Endothelial cell (in vitro differentiated cells): ENCODE data around the gene EID2. TPM values are rescaled to one million over a fixed set of nuclear protein-coding genes. Genes with fewer than 3 reads are reported as not detected.

Experiments
- DNase-seq: peaks from one replicate; pipeline ENCODE4 v3.0.0; 2021; ENCODE audit warnings: low spot score
- H3K27ac Mint-ChIP-seq: one replicate; pipeline ENCODE4 v1.8.0; 2021; ENCODE audit warnings: mixed read lengths, inconsistent platforms; ENCODE audit not compliant: unreplicated experiment
- H3K27me3 Mint-ChIP-seq: one replicate; pipeline ENCODE4 v1.8.0; 2021; ENCODE audit warnings: mild to moderate bottlenecking, moderate library complexity, mixed read lengths, inconsistent platforms; ENCODE audit not compliant: unreplicated experiment
- H3K36me3 Mint-ChIP-seq: one replicate; pipeline ENCODE4 v1.8.0; 2021; ENCODE audit warnings: mild to moderate bottlenecking, low read depth, mixed read lengths, inconsistent platforms; ENCODE audit not compliant: unreplicated experiment
- H3K4me1 Mint-ChIP-seq: one replicate; pipeline ENCODE4 v1.8.0; 2021; ENCODE audit warnings: mild to moderate bottlenecking, mixed read lengths, inconsistent platforms; ENCODE audit not compliant: unreplicated experiment
- H3K4me3 Mint-ChIP-seq: one replicate; pipeline ENCODE4 v1.8.0; 2021; ENCODE audit warnings: mild to moderate bottlenecking, mixed read lengths, inconsistent platforms; ENCODE audit not compliant: unreplicated experiment
- H3K9me3 Mint-ChIP-seq: one replicate; pipeline ENCODE4 v1.8.0; 2021; ENCODE audit warnings: mixed read lengths, inconsistent platforms; ENCODE audit not compliant: unreplicated experiment
- CTCF ChIP-seq: fragments of 200-600 bp; sonication (generic); IDR thresholded peaks from one replicate; pipeline ENCODE4 v1.5.0; 2021; ENCODE audit warnings: antibody characterized with exemption; ENCODE audit not compliant: unreplicated experiment
- total RNA-seq: library from RNA; stranded (reverse); fragmentation: NEBNext Ultra II Directional; extraction: Animal tissue kit (Norgen Biotek cat#: 25700); gene quantifications from one replicate; pipeline ENCODE4 v1.2.1, GENCODE V29; 2021; ENCODE audit not compliant: unreplicated experiment

The EID2 gene
- total RNA-seq, 1 donor from 2014 or later = 19.6 TPM

DNA sequence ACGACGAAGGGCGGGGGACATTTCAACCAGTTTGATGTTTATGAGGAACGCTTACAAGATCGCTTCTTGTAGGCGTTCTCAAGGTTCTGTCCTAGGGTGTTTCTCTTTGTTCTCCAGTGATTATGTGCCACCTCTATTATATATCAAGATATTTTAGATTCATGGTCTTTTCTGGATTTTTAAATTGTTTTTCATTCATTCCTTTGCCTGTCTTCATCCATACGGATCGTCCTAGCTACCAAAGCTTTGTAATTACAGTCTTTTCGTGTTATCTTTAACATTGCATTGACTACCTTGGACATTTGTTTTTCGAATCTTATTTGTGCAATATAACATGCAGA lies 342 bp upstream of the EID2 start:
- peak; percentile 14 for TF ChIP-seq CTCF
- Mint-ChIP-seq H3K27ac (peak overlapping the region; percentile 92), H3K9me3 (no peaks in the 10 kb centered on the region), H3K27me3 (peaks cover 15% of the 10 kb centered on the region), H3K4me3 (peak overlapping the region; percentile 95), H3K4me1 (peaks cover 37% of the 10 kb centered on the region), H3K36me3 (peaks cover 5% of the 10 kb centered on the region)
- DNase-seq = no peak

DNA sequence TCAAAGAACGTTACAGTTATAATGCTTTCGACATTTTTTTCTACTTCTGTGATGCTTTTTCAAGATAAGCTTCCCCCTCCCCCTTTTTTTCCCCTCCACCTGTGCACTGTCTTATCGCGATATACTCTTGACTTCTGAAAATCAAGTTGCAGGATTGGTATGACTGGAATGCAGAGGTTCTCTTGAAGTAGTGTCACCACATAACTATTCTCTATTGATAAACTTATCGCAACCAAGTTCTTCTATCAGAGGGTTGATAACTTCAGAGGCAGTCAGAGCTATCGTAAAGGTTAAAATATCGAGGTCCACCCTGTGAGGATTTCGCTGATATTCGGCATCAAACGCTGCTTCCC lies 820 bp downstream of the EID2 start:
- H3K9me3 Mint-ChIP-seq = no peaks in the 10 kb centered on the region
- peak overlapping the region; percentile 94 for H3K27ac Mint-ChIP-seq
- peaks cover 5% of the 10 kb centered on the region for H3K36me3 Mint-ChIP-seq
- DNase-seq = no peak
- peaks cover 11% of the 10 kb centered on the region for H3K27me3 Mint-ChIP-seq
- TF ChIP-seq CTCF = no peak
- H3K4me1 Mint-ChIP-seq = peaks cover 35% of the 10 kb centered on the region
- H3K4me3 Mint-ChIP-seq = peak overlapping the region; percentile 96

DNA sequence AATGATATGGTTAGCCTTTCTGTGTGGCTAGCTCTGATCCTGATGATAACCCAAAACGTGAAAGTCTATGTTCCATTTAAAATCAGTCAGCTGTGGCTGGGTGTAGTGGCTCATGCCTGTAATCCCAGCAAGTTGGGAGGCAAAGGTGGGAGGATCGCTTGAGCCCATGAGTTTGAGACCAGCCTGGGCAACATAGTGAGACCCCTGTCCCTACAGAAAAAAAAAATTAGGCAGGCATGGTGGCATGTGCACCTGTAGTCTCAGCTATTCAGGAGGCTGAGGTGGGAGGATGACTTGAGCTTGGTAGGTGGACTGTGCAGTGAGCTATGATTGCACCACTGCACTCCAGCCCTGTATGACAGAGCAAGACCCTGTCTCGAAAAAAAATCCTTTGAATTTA lies 6.2 kb downstream of the EID2 start:
- no peak for DNase-seq
- no peak for TF ChIP-seq CTCF
- H3K4me3 Mint-ChIP-seq = no peak overlapping the region
- H3K27me3 Mint-ChIP-seq = peaks cover under 1% of the 10 kb centered on the region
- no peaks in the 10 kb centered on the region for H3K9me3 Mint-ChIP-seq
- no peak overlapping the region for H3K27ac Mint-ChIP-seq
- peaks cover 6% of the 10 kb centered on the region for H3K4me1 Mint-ChIP-seq
- H3K36me3 Mint-ChIP-seq = no peaks in the 10 kb centered on the region

DNA sequence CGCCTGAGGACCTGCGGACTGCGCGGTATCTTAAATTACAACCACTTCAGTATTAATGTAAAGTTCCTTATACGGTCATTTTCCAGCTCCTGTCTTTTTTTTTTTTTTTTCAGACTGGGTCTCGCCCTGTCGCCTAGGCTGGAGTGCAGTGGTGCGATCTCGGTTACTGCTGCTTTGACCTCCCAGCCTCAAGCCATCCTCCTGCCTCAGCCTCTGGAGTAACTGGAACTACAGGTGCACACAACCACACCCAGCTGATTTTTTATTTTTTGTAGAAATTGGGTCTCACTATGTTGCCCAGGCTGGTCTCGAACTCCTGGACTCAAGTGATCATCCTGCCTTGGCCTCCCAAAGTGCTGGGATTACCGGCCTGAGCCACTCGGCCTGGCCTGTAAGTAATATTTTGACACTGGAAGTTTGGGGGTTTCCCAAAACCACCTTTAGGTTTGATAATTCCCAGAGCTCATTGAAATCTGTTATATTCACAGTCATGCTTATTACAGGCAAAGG lies 6.9 kb downstream of the EID2 start:
- TF ChIP-seq CTCF = peak; percentile 28

DNA sequence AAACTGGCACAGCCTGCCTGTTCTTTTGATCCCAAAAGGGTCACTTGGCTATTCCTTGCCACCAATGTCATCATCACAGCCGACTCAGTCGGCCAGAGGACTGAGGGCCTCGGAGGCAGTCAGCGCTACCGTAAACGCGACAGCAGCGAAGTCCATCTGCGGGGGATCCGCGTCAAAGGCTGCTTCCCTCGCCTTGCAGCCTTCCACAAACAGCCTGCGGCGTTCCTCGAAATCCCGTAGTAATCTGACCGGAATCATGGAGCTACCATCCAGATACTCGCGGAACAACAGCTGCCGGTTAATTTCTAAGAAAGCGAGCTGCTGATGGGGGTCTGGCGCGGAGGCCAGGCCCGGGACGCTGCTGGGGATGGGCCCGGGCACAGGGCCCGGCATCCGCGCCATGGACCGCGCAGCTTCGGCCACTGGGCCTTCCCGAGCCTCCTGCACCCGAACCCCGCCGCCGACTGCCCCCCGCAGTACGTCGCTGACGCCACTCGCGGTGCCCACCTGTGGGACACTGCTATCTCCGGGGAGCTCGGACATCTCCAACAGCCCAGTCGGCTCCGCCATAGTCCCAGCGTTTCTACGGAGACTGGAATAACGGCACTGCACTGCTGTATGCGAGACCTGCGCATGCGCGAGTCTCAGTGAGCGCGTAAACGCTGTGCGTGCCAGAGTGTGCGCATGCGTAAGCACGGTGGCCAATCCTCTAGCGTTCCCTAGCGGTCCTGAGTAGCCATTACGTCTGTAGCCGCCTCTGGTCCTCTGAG lies 7.5 kb downstream of the EID2 start, which contains the start of gene EID2B:
Gene EID2B (minus strand): TSS at position 620 of the 770 bp plus-strand sequence. CDS start 50 bp downstream, at position 570.
- H3K36me3 Mint-ChIP-seq = peaks cover 4% of the 10 kb centered on the region
- H3K4me1 Mint-ChIP-seq = no peaks in the 10 kb centered on the region
- peak; percentile 90 for TF ChIP-seq CTCF

More for the DNA sequence above, 6.9 kb downstream of the EID2 start:
- no peaks in the 10 kb centered on the region for H3K27me3 Mint-ChIP-seq
- peak overlapping the region; percentile 96 for H3K4me3 Mint-ChIP-seq
- no peak overlapping the region for H3K27ac Mint-ChIP-seq
- peaks cover 4% of the 10 kb centered on the region for H3K36me3 Mint-ChIP-seq
- no peak for DNase-seq
- H3K4me1 Mint-ChIP-seq = peaks cover under 1% of the 10 kb centered on the region
- no peaks in the 10 kb centered on the region for H3K9me3 Mint-ChIP-seq

More for the DNA sequence above, 7.5 kb downstream of the EID2 start, which contains the start of gene EID2B:
- DNase-seq = peak; percentile 95
- Mint-ChIP-seq H3K9me3 (no peaks in the 10 kb centered on the region), H3K4me3 (peak within 1 kb of the TSS; percentile 96), H3K27me3 (no peaks in the 10 kb centered on the region), H3K27ac (no peak within 1 kb of the TSS)
